IPS DF 19.7 (cell line): Measurements from ENCODE around the gene MPHOSPH9.
"Not testable (repeated sequence)": the region's sequence is repeated elsewhere in the genome, so short reads cannot be mapped to it uniquely, and the experiment has no call there.

Source experiments
- DNase-seq: peaks from one replicate; pipeline ENCODE4 v3.0.0-alpha.2; 2013; ENCODE audit warnings: low read depth, low spot score

MPHOSPH9 gene

GRCh38 chr12:123260081-123260480, 27.1 kb upstream of the MPHOSPH9 start:
- no peak for DNase-seq

- DNase-seq: no peak
Observed at GRCh38 chr12:123258593-123258992, 25.7 kb upstream of the MPHOSPH9 start.

GRCh38 chr12:123254853-123255446, 22.0 kb upstream of the MPHOSPH9 start:
- DNase-seq: no peak

DNA sequence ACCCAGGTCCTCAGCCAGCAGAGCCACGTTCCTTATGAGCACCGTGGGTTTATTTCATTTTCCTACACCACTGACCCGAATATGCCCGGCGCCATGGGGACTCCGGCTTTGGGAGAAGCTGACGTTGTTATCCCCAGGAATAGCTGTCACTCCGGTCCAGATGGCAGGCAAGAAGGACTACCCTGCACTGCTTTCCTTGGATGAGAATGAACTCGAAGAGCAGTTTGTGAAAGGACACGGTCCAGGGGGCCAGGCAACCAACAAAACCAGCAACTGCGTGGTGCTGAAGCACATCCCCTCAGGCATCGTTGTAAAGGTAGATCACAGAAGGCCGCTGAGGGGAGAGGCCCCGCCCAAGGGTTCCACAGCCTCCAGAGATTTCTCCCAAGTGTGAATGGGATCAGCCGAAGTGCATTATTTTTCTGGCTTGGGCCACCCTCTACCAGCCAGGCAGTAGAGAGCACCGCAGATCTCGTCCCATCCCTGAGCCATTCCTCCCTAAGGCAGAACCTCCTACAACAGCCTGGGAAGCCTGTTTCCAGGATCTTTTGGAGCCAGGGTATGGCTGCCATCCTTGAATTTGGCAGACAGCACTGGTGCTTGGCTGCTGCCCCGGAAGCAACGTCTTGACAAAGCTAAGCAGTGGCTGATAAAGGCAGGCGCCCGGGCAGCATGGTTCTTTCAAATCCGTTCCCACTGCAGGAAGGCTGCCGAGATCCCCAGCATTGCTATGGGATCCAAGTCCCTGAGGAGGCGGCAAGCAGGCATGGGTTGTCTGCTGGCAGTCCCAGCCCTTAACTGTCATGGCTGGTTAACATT, 20.9 kb upstream of the MPHOSPH9 start:
- DNase-seq: no peak

- not testable (repeated sequence) for DNase-seq
Observed at GRCh38 chr12:123252365-123252764, 19.4 kb upstream of the MPHOSPH9 start.

DNA sequence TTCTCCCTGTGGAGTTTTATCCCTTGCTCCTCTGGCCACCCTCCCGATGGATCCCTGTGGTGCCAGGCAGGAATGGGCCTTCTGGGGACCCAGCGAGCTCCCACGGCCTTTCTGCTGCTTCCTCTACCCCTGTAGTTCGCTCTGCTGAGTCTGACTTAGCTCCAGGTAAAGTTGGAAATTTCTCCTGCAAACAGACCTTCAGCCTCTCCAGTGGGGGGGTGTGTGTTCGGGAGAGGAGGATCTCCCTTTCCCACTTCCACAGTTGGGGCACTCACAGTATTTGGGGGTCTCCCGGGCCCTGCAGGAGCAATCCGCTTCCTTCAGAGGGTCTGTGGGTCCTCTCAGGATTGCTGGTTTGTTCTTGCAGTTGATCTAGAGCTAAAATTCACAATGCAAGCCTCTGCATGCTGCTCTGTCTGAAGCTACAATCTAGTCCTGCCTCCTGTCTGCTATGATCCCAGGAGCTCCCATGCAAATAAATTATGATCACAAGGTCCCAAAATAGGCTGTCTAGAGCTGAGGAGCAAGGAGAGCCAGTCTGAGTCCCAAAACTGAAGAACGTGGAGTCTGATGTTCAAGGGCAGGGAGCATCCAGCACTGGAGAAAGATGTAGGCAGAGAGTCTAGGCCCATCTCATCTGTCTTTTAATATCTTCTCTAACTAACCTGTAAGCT, 18.6 kb upstream of the MPHOSPH9 start:
- no peak for DNase-seq

DNA sequence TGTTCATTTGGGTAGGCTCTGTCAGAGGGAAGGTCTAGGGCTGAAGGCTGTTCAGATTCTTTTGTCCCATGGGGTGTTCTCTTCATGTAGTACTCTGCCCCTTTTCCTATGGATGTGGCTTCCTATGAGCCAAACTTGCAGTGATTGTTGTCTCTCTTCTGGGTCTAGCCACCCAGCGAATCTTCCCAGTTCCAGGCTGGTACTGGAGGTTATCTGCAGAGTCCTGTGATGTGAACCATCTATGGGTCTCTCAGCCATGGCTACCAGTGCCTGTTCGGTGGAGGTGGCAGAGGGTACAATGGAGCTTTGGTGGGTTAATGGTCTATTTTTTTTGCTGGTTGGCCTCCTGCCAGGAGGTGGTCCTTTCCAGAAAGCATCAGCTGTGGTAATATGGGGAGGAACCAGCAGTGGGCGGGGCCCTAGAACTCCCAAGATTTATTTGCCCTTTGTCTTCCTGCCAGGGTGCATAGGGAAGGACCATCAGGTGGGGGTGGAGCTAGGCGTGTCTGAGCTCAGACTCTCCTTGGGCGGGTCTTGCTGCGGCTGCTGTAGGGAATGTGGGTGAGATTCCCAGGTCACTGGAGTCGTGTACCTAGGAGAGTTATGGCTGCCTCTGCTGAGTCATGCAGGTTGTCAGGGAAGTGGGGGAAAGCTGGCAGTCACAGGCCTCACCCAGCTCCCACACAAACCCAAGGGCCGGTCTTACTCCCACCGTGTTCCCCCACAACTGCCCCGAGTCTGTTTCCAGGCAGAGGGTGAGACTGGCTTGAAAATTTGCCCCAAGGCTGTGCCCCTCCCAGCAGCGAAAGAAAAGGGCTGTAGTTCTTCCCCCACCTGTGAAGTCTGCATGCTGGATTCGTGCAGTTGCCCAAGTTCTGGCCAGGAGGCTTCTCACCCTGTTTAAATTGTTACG, 17.8 kb upstream of the MPHOSPH9 start:
- no peak for DNase-seq

DNA sequence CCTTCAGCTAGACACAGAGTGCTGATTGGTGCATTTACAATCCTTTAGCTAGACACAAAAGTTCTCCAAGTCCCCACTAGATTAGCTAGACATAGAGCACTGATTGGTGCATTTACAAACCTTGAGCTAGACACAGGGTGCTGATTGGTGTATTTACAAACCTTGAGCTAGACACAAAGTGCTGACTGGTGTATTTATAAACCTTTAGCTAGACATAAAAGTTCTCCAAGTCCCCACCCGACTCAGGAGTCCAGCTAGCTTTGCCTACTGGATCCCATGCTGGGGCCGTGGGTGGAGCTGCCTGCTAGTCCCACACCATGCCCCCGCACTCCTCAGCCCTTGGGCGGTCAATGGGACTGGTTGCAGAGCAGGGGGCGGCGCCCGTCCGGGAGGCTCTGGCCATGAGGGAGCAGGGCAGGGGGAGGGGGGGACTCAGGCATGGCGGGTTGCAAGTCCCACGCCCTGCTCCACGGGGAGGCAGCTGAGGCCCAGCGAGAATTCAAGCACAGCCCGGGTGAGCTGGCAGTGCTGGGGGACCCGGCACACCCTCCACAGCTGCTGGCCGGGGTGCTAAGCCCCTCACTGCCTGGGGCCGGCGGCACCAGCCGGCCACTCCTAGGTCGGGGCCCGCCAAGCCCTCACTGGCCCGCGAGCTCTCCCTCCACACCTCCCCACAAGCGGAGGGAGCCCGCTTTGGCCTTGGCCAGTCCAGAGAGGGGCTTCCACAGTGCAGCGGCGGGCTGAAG, 16.2 kb upstream of the MPHOSPH9 start:
- DNase-seq: not testable (repeated sequence)

DNA sequence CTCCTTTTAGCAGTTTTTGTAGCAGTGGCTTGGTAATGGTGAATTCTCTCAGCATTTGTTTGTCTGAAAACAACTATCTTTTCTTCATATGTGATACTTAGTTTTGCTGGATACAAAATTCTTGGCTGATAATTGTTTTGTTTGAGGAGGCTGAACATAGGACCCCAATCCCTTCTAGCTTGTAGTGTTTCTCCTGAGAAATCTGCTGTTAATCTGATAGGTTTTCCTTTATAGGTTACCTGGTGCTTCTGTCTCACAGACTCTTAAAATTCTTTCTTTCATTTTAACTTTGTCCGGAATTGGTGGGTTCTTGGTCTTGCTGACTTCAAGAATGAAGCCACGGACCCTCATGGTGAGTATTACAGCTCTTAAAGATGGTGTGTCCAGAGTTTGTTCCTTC, 15.2 kb upstream of the MPHOSPH9 start:
- DNase-seq: not testable (repeated sequence)

DNA sequence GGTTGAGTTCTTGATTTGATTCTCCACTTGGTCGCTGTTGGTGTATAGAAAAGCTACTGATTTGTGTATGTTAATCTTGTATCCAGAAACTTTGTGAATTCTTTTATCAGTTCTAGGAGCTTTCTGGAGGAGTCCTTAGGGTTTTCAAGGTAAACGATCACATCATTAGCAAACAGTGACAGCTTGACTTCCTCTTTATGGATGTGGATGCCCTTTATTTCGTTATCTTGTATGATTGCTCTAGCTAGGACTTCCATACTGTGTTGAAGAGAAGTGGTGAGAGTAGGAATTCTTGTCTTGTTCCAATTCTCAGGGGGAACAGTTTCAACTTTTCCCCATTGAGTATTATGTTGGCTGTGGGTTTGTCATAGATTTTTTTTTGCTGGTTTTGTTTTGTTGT, 12.7 kb upstream of the MPHOSPH9 start:
- DNase-seq: no peak

- no peak for DNase-seq
Observed at GRCh38 chr12:123243671-123244262, 10.8 kb upstream of the MPHOSPH9 start.

- DNase-seq: no peak
Observed at GRCh38 chr12:123242116-123242904, 9.4 kb upstream of the MPHOSPH9 start.

DNA sequence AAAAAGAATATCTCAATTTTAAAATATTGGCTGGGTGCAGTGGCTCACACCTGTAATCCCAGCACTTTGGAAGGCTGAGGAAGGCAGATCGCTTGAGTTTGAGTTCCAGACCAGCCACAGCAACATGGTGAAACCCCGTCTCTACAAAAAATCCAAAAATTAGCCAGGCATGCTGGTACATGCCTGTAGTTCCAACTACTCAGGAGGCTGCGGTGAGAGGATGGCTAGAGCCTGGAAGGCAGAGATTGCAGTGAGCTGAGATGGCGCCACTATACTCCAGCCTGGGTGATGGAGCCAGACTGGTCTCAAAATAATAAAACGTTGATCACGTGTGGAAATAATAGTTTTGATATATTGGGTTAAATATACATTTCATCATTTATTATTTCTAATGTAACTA, 6.0 kb upstream of the MPHOSPH9 start:
- DNase-seq: no peak

DNA sequence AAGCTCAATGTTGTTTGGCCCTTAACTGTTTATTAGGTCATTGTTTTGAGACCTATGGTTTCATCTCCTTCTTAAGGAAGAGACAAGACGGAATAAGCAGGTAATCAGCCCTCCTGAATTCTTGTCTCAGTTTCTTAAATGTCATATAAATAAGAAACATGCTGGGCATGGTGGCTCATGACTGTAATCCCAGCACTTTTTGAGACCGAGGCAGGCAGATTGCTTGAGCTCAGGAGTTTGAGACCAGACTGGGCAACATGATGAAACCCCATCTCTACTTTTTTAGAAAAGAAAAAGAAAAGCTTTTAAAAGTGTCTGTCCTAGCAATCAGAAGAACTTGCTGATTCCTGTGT, 5.4 kb upstream of the MPHOSPH9 start:
- DNase-seq: no peak

- no peak for DNase-seq
Observed at GRCh38 chr12:123237646-123238329, 4.8 kb upstream of the MPHOSPH9 start.

GRCh38 chr12:123233505-123234308, 766 bp upstream of the MPHOSPH9 start:
- DNase-seq: no peak

DNA sequence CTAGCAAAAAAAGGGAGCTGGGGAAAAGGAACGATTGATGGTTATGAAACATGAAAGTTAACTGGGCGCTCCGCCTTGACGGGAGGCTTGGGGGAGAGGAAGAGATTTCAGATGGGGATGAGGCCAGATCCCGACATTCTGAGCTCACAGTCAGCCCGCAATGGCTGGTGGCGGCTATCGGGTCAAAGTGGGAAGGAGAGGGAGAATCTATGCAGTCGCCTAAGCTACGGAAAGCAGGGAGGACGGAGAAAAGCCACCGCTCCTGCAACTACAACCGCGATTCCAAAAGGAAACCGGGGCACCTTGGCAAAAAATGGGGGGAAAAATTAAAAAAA, 502 bp downstream of the MPHOSPH9 start:
- no peak for DNase-seq

- DNase-seq: no peak
Observed at GRCh38 chr12:123231931-123232330, 1.0 kb downstream of the MPHOSPH9 start.

DNA sequence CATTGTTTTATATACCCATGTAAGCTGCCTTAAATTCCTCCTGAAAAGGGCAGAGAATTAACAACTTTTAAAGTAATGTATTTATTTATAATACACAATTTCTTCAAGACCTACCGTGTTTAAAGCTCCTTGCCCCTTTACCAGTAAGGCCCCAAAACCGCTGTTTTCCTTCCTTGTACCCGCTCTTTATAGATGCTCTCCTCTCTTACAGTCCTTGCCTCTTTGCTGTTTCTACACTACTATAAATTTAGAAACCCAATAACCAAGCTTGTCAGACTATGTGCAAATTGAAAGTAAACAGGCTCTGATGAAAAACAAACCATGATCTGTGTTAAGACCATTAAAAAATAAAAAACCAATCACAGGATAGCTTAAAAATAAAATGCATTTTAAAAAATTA, 3.9 kb downstream of the MPHOSPH9 start:
- DNase-seq: no peak
